HepG2 (cell line): ENCODE measurements around the gene RNF40. TPM values are rescaled to one million over a fixed set of nuclear protein-coding genes. Genes with fewer than 3 reads are reported as not detected.
"Not testable (repeated sequence)": the region's sequence is repeated elsewhere in the genome, so short reads cannot be mapped to it uniquely, and the experiment has no call there.

Experiments
- CEBPB ChIP-seq: IDR thresholded peaks from 2 replicates; pipeline ENCODE4 v1.6.1; 2011; ENCODE audit warnings: low read depth, low read length, improper control_type of control experiment, borderline replicate concordance
- CEBPG ChIP-seq: IDR thresholded peaks from 2 replicates; pipeline ENCODE4 v1.6.1; 2016
- DPF2 ChIP-seq: sonication (generic); formaldehyde crosslinking; IDR thresholded peaks from 2 replicates; pipeline ENCODE4 v1.4.0; 2020; ENCODE audit warnings: mild to moderate bottlenecking, low read depth, missing genetic modification reagents, borderline replicate concordance
- GATAD2A ChIP-seq: IDR thresholded peaks from 2 replicates; pipeline ENCODE4 v1.6.1; 2016
- HINFP ChIP-seq: sonication (generic); formaldehyde crosslinking; IDR thresholded peaks from 2 replicates; pipeline ENCODE4 v1.4.0; 2020; ENCODE audit warnings: low read depth, mild to moderate bottlenecking, missing genetic modification reagents
- NR2F1 ChIP-seq, 2 experiments: fragments of 450-650 bp in 1 of 2; formaldehyde crosslinking in 1 of 2; IDR thresholded peaks; 2 replicates each; pipeline versions ENCODE4 v1.5.0 to v1.6.1; 2016 to 2020; ENCODE audit warnings: mild to moderate bottlenecking in 1 of 2, missing compliant biosample characterization in 1 of 2, missing genetic modification reagents in 1 of 2, moderate library complexity in 1 of 2
- RXRA ChIP-seq: sonication (generic); formaldehyde crosslinking; IDR thresholded peaks from 2 replicates; pipeline ENCODE4 v1.5.1; 2020; ENCODE audit warnings: missing genetic modification reagents
- SOX13 ChIP-seq, 3 experiments: fragments of 450-650 bp in 1 of 3; sonication (generic) in 1 of 3; formaldehyde crosslinking in 1 of 3; IDR thresholded peaks in 2 of 3; conservative IDR thresholded peaks in 1 of 3; 2 replicates each; pipeline versions ENCODE4 v1.5.0 to v1.6.1; 2016 to 2020; ENCODE audit warnings: antibody characterized with exemption in 1 of 3, mild to moderate bottlenecking in 1 of 3, missing compliant biosample characterization in 1 of 3, missing genetic modification reagents in 1 of 3, moderate library complexity in 1 of 3
- SOX5 ChIP-seq: IDR thresholded peaks from 2 replicates; pipeline ENCODE4 v1.6.1; 2016; ENCODE audit warnings: borderline replicate concordance
- ZBTB20 ChIP-seq: sonication (generic); formaldehyde crosslinking; IDR thresholded peaks from 2 replicates; pipeline ENCODE4 v1.8.1; 2023; ENCODE audit warnings: missing genetic modification reagents, low read depth, mild to moderate bottlenecking, borderline replicate concordance
- ZNF318 ChIP-seq: sonication (generic); formaldehyde crosslinking; IDR thresholded peaks from 2 replicates; pipeline ENCODE4 v1.4.0; 2020; ENCODE audit warnings: mild to moderate bottlenecking, missing genetic modification reagents
- ZNF331 ChIP-seq: sonication (generic); formaldehyde crosslinking; IDR thresholded peaks from 2 replicates; pipeline ENCODE4 v1.4.0; 2020; ENCODE audit warnings: missing genetic modification reagents
- ZNF770 ChIP-seq: sonication (generic); formaldehyde crosslinking; IDR thresholded peaks from 2 replicates; pipeline ENCODE4 v1.5.0; 2020; ENCODE audit warnings: mild to moderate bottlenecking, missing genetic modification reagents
- ZNF788 ChIP-seq: sonication (generic); formaldehyde crosslinking; IDR thresholded peaks from 2 replicates; pipeline ENCODE4 v1.5.0; 2020; ENCODE audit warnings: mild to moderate bottlenecking, missing genetic modification reagents, borderline replicate concordance
- polyA plus RNA-seq, 8 experiments: library from polyadenylated mRNA; depleted of rRNA in 3 of 8; stranded (reverse) in 7 of 8; unstranded in 1 of 8; fragments of >200 nt; fragmentation: Illumina TruSeq in 4 of 8; extraction: Trizol in 4 of 8; gene quantifications; 2 replicates each; pipeline versions ENCODE4 v1.2.1 to v1.2.3, GENCODE V29; 2011 to 2016; ENCODE audit warnings: low read depth in 4 of 8, missing spikeins in 1 of 8, mixed read lengths in 1 of 8; ENCODE audit not compliant: insufficient read depth in 1 of 8
- total RNA-seq, 5 experiments: library from RNA; depleted of rRNA; stranded (reverse); fragments of >200 nt; fragmentation: Illumina TruSeq; extraction: Trizol; gene quantifications; 2 replicates each; pipeline ENCODE4 v1.2.3, GENCODE V29; 2016; ENCODE audit warnings: low read depth in 1 of 5
- TF ChIP-seq, protein P1 (sequence below): IDR thresholded peaks from 2 replicates; pipeline ENCODE4 v1.6.1; 2016; ENCODE audit warnings: missing compliant biosample characterization, missing genetic modification reagents, borderline replicate concordance

RNF40 gene
- total and polyA plus RNA-seq, 2 of the 13 experiments (the other 11 are each of a cell fraction or from before 2014, with no cell fraction given), result 84.0 to 85.6 TPM

DNA sequence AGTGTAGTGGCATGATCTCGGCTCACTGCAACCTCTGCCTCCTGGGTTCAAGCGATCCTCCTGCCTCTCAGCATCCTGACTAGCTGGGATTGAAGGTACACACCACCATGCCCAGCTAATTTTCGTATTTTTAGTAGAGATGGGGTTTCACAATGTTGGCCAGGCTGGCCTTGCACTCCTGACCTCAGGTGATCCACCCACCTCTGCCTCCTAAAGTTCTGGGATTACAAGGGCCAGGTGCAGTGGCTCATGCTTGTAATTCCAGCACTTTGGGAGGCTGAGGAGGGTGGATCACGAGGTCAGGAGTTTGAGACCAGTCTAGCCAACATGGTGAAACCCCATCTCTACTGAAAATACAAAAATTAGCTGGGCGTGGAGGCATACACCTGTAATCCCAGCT is 47.6 kb downstream of the RNF40 start (continued):
- TF ChIP-seq ZNF770 (peak; percentile 16; the same call in 1 of the 2 replicates), RXRA (CRISPR knock-in tag) (peak; percentile 88; the same call in 1 of the 2 replicates), CEBPG (peak; percentile 80), CEBPB (peak; percentile 6; the same call in 1 of the 2 replicates), HINFP (CRISPR knock-in tag) (peak; percentile 59; the same call in 1 of the 2 replicates), DPF2 (CRISPR knock-in tag) (0 out of 2 replicates have a peak, but pooled peaks have one; percentile 42), NR2F1 (CRISPR knock-in tag; IDR thresholded peaks at IDR 0.05) (peak in 1 of 2 experiments; percentile 89; a peak in 3 of 4 replicates), ZNF788 (CRISPR knock-in tag) (peak; percentile 9; the same call in 1 of the 2 replicates), ZBTB20 (CRISPR knock-in tag) (0 out of 2 replicates have a peak, but pooled peaks have one; percentile 23), SOX5 (peak; percentile 45; the same call in 1 of the 2 replicates), ZNF318 (CRISPR knock-in tag) (0 out of 2 replicates have a peak, but pooled peaks have one; percentile 84), GATAD2A (CRISPR knock-in tag) (peak; percentile 48; the same call in 1 of the 2 replicates), SOX13 (CRISPR knock-in tag; conservative IDR thresholded peaks at IDR 0.05 in 1 of 2, IDR thresholded peaks at IDR 0.05 in 1 of 2) (peak in 1 of 2 experiments; percentile 76; a peak in 2 of 4 replicates), ZNF331 (CRISPR knock-in tag) (0 out of 2 replicates have a peak, but pooled peaks have one; percentile 26)
- TF ChIP-seq SOX13 (IDR thresholded peaks at IDR 0.05), result not testable (repeated sequence)
- TF ChIP-seq, protein P1, sequence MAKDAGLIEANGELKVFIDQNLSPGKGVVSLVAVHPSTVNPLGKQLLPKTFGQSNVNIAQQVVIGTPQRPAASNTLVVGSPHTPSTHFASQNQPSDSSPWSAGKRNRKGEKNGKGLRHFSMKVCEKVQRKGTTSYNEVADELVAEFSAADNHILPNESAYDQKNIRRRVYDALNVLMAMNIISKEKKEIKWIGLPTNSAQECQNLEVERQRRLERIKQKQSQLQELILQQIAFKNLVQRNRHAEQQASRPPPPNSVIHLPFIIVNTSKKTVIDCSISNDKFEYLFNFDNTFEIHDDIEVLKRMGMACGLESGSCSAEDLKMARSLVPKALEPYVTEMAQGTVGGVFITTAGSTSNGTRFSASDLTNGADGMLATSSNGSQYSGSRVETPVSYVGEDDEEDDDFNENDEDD, result 0 out of 2 replicates have a peak, but pooled peaks have one; percentile 14
